GM12874 (cell line): Measurements from ENCODE around the gene LMLN.

Source experiments
- CTCF ChIP-seq: IDR thresholded peaks from 2 replicates; pipeline ENCODE4 v1.5.1; 2011; ENCODE audit warnings: low read depth, mild to moderate bottlenecking, control low read depth, low read length, moderate library complexity; ENCODE audit not compliant: insufficient read depth

LMLN gene

GRCh38 chr3:198080521-198081384 lies 120.7 kb downstream of the LMLN start:
- TF ChIP-seq CTCF: peak; percentile 65

GRCh38 chr3:198081421-198081844 lies 121.4 kb downstream of the LMLN start:
- TF ChIP-seq CTCF: no peak

GRCh38 chr3:198088421-198088955 lies 128.5 kb downstream of the LMLN start:
- TF ChIP-seq CTCF: no peak

- TF ChIP-seq CTCF: no peak
These were observed 130.8 kb downstream of the LMLN start for GRCh38 chr3:198090795-198091332.

GRCh38 chr3:198092276-198092675 lies 132.3 kb downstream of the LMLN start:
- TF ChIP-seq CTCF: no peak

GRCh38 chr3:198093112-198093679 lies 133.2 kb downstream of the LMLN start:
- TF ChIP-seq CTCF: no peak
